Measurements from ENCODE around the gene SOX8. TPM values are rescaled to one million over a fixed set of nuclear protein-coding genes. Genes with fewer than 3 reads are reported as not detected.

SOX8 gene
- total and polyA plus RNA-seq, 7 experiments from 2014 or later: 0.07 to 5.4 (median 3.1) TPM

DNA sequence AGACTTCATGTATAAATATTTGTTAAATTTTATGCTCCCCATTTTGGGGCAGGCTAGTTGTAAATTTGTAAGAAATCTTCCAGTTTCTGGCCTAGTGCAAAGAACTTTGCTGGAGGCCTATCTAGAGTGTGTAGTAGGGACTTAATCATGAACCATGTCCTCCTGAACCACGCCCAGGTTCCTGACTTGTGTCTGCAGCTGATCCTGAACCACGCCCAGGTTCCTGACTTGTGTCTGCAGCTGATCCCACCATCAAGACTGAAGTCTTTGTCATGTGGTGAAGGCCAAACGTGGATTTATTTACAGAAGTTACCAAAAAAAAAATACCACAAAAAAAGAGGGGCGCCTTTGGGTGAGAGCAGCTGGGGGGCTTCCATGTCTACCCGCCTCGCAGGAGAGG lies 43.8 kb upstream of the SOX8 start:
- Histone ChIP-seq H3K27ac (ENCODE audit: low read depth, low read length) (no peak overlapping the region), H3K4me3 (ENCODE audit: low read length) (no peak overlapping the region), H3K27me3 (ENCODE audit: control insufficient read depth in 2 of 2, insufficient read depth in 2 of 2, low read length in 2 of 2) (no peaks in the 10 kb centered on the region), H3K9me3 (ENCODE audit: control insufficient read depth in 2 of 3, low read length in 3 of 3) (peaks cover 0 to 15% (median 0%) of the 10 kb centered on the region in 3 experiments), H3K4me1 (ENCODE audit: control insufficient read depth in 2 of 2, insufficient read depth in 2 of 2, low read length in 2 of 2) (no peaks in the 10 kb centered on the region), H3K36me3 (ENCODE audit: control insufficient read depth in 2 of 3, insufficient read depth in 3 of 3, low read length in 3 of 3) (peaks cover 0 to 41% (median 0%) of the 10 kb centered on the region in 3 experiments)
- ATAC-seq (no peak), DNase-seq (no peak)
- ChIA-PET CTCF (no interaction called here), POLR2A (no interaction called here)
- H3K9me3 Mint-ChIP-seq: peaks cover 0 to 21% (median 13%) of the 10 kb centered on the region in 11 donors
- no peak overlapping the region for H3K4me3 Mint-ChIP-seq
- H3K36me3 Mint-ChIP-seq: peaks cover 8 to 58% (median 24%) of the 10 kb centered on the region in 5 donors
- intact Hi-C loops (cut with micrococcal nuclease): no loop called here
- peak overlapping the region in 1 of 9 donors; percentile 43 for H3K27ac Mint-ChIP-seq
- H3K4me1 Mint-ChIP-seq: peaks cover 0 to 8% (median 0%) of the 10 kb centered on the region in 7 donors
- no peaks in the 10 kb centered on the region for H3K27me3 Mint-ChIP-seq

DNA sequence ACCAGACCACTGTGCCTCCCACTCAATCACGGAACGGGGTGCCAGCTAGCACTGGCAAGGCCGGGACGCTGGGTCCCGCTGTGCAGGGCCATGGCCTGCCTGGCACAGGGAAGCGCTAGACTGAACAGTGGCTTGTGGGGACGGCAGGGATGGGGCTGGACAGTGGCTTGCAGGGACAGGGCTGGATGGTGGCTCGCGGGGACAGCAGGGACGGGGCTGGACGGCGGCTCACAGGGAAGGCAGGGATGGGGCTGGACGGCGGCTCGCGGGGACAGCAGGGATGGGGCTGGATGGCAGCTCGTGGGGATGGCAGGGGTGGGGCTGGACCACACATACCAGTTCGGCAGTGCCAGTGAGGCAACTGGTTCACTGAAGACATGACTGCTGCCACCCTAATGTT lies 43.4 kb upstream of the SOX8 start:
- Histone ChIP-seq H3K4me3 (ENCODE audit: low read length) (no peak overlapping the region), H3K27ac (ENCODE audit: low read depth, low read length) (no peak overlapping the region), H3K36me3 (ENCODE audit: control insufficient read depth in 2 of 3, insufficient read depth in 3 of 3, low read length in 3 of 3) (peaks cover 0 to 39% (median 0%) of the 10 kb centered on the region in 3 experiments), H3K9me3 (ENCODE audit: control insufficient read depth in 2 of 3, low read length in 3 of 3) (peaks cover 0 to 18% (median 0%) of the 10 kb centered on the region in 3 experiments), H3K27me3 (ENCODE audit: control insufficient read depth in 2 of 2, insufficient read depth in 2 of 2, low read length in 2 of 2) (no peaks in the 10 kb centered on the region), H3K4me1 (ENCODE audit: control insufficient read depth in 2 of 2, insufficient read depth in 2 of 2, low read length in 2 of 2) (no peaks in the 10 kb centered on the region)
- DNase-seq: no peak
- Mint-ChIP-seq H3K9me3 (peaks cover 0 to 24% (median 15%) of the 10 kb centered on the region in 11 donors), H3K36me3 (peaks cover 8 to 56% (median 26%) of the 10 kb centered on the region in 5 donors), H3K27me3 (no peaks in the 10 kb centered on the region), H3K4me1 (peaks cover 0 to 8% (median 0%) of the 10 kb centered on the region in 7 donors), H3K27ac (peak overlapping the region in 1 of 9 donors; percentile 41), H3K4me3 (no peak overlapping the region)
- intact Hi-C loops (cut with micrococcal nuclease): no loop called here
- ChIA-PET CTCF (no interaction called here), POLR2A (no interaction called here)
- ATAC-seq: no peak

DNA sequence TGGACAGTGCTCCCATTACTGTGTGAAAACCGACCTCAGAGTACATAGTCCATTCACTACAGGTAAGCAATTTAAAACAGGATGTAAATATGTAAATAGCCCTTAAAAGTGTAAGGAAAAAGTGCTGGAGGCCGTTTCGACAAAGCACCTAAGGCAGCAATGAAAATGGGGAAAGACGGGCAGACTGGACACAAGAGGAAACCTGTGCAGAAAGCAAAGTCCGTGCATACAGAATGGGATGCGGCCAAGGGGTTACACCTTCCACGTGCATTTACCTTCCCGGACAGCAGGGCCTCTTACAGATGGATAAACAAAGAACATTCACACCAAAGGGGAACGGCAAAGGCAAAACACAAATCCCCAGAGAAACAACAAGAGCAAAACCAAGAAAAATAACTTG lies 42.8 kb upstream of the SOX8 start:
- H3K36me3 ChIP-seq (ENCODE audit: control insufficient read depth in 2 of 3, insufficient read depth in 3 of 3, low read length in 3 of 3): peaks cover 0 to 33% (median 0%) of the 10 kb centered on the region in 3 experiments
- DNase-seq: no peak
- CTCF ChIA-PET: no interaction called here
- Mint-ChIP-seq H3K4me3 (peak overlapping the region in 1 of 10 donors; percentile 20), H3K36me3 (peaks cover 9 to 55% (median 29%) of the 10 kb centered on the region in 5 donors), H3K27me3 (no peaks in the 10 kb centered on the region), H3K27ac (no peak overlapping the region), H3K9me3 (peaks cover 0 to 28% (median 17%) of the 10 kb centered on the region in 11 donors), H3K4me1 (peaks cover 0 to 8% (median 0%) of the 10 kb centered on the region in 7 donors)
- peaks cover 0 to 18% (median 0%) of the 10 kb centered on the region in 3 experiments for H3K9me3 ChIP-seq (ENCODE audit: control insufficient read depth in 2 of 3, low read length in 3 of 3)
- H3K27me3 ChIP-seq (ENCODE audit: control insufficient read depth in 2 of 2, insufficient read depth in 2 of 2, low read length in 2 of 2): no peaks in the 10 kb centered on the region
- H3K4me1 ChIP-seq (ENCODE audit: control insufficient read depth in 2 of 2, insufficient read depth in 2 of 2, low read length in 2 of 2): no peaks in the 10 kb centered on the region
- intact Hi-C loops (cut with micrococcal nuclease): no loop called here
- no peak overlapping the region for H3K4me3 ChIP-seq (ENCODE audit: low read length)
- POLR2A ChIA-PET: no interaction called here
- ATAC-seq: no peak
- H3K27ac ChIP-seq (ENCODE audit: low read depth, low read length): no peak overlapping the region

DNA sequence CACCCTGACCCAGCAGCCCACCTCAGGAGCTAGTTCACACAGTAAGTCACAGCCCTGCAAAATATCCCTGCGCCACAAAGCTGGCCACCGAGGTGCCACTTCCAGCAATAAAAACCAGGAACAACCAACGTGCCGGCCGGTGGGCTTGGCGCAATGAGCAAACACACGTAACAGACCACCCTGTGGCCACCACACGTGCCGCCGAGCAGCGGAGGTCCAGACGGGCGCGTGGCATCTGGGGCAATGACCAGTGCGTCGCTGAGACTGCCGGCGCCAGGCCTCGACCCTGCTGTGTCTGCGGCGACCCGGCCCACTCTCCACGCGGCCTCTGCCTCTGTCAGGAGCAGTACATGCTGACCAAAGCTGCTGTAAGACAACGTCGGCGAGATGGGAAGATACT lies 42.3 kb upstream of the SOX8 start:
- no peak for DNase-seq
- Mint-ChIP-seq H3K9me3 (peaks cover 0 to 33% (median 20%) of the 10 kb centered on the region in 11 donors), H3K4me1 (peaks cover 0 to 9% (median 0%) of the 10 kb centered on the region in 7 donors), H3K4me3 (no peak overlapping the region), H3K27ac (no peak overlapping the region), H3K27me3 (no peaks in the 10 kb centered on the region), H3K36me3 (peaks cover 11 to 57% (median 34%) of the 10 kb centered on the region in 5 donors)
- POLR2A ChIA-PET: no interaction called here
- H3K36me3 ChIP-seq (ENCODE audit: control insufficient read depth in 2 of 3, insufficient read depth in 3 of 3, low read length in 3 of 3): peaks cover 0 to 35% (median 0%) of the 10 kb centered on the region in 3 experiments
- no peak for ATAC-seq
- no peak overlapping the region for H3K4me3 ChIP-seq (ENCODE audit: low read length)
- CTCF ChIA-PET: no interaction called here
- no peaks in the 10 kb centered on the region for H3K4me1 ChIP-seq (ENCODE audit: control insufficient read depth in 2 of 2, insufficient read depth in 2 of 2, low read length in 2 of 2)
- no peaks in the 10 kb centered on the region for H3K27me3 ChIP-seq (ENCODE audit: control insufficient read depth in 2 of 2, insufficient read depth in 2 of 2, low read length in 2 of 2)
- no peak overlapping the region for H3K27ac ChIP-seq (ENCODE audit: low read depth, low read length)
- H3K9me3 ChIP-seq (ENCODE audit: control insufficient read depth in 2 of 3, low read length in 3 of 3): peaks cover 0 to 18% (median 0%) of the 10 kb centered on the region in 3 experiments
- intact Hi-C loops (cut with micrococcal nuclease): no loop called here

DNA sequence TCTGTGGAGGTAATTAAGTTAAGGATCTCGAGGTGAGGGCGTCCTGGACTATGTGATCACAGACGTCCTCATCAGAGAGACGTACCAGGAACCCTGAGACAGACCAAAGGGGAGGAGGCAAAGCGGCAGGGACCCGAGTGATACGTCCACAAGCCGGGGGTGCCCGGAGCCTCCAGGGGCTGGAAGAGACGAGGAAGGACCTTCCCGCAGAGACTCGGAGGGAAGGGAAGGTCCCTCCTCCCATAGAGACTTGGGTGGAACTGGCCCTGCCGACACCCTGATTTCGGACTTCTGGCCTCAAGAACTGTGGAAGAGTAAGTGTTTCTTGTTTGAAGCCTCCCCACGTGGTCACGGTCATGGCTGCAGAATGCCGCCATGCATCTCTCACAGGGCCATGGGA lies 41.6 kb upstream of the SOX8 start:
- Mint-ChIP-seq H3K4me3 (no peak overlapping the region), H3K9me3 (peaks cover 0 to 39% (median 20%) of the 10 kb centered on the region in 11 donors), H3K27ac (no peak overlapping the region), H3K36me3 (peaks cover 11 to 63% (median 39%) of the 10 kb centered on the region in 5 donors), H3K27me3 (no peaks in the 10 kb centered on the region), H3K4me1 (peaks cover 0 to 13% (median 0%) of the 10 kb centered on the region in 7 donors)
- CTCF ChIA-PET: no interaction called here
- H3K4me3 ChIP-seq (ENCODE audit: low read length): no peak overlapping the region
- intact Hi-C loops (cut with micrococcal nuclease): no loop called here
- no peaks in the 10 kb centered on the region for H3K4me1 ChIP-seq (ENCODE audit: control insufficient read depth in 2 of 2, insufficient read depth in 2 of 2, low read length in 2 of 2)
- peaks cover 0 to 18% (median 0%) of the 10 kb centered on the region in 3 experiments for H3K9me3 ChIP-seq (ENCODE audit: control insufficient read depth in 2 of 3, low read length in 3 of 3)
- no peaks in the 10 kb centered on the region for H3K27me3 ChIP-seq (ENCODE audit: control insufficient read depth in 2 of 2, insufficient read depth in 2 of 2, low read length in 2 of 2)
- no peak overlapping the region for H3K27ac ChIP-seq (ENCODE audit: low read depth, low read length)
- POLR2A ChIA-PET: no interaction called here
- ATAC-seq (no peak), DNase-seq (no peak)
- H3K36me3 ChIP-seq (ENCODE audit: control insufficient read depth in 2 of 3, insufficient read depth in 3 of 3, low read length in 3 of 3): peaks cover 0 to 39% (median 0%) of the 10 kb centered on the region in 3 experiments

DNA sequence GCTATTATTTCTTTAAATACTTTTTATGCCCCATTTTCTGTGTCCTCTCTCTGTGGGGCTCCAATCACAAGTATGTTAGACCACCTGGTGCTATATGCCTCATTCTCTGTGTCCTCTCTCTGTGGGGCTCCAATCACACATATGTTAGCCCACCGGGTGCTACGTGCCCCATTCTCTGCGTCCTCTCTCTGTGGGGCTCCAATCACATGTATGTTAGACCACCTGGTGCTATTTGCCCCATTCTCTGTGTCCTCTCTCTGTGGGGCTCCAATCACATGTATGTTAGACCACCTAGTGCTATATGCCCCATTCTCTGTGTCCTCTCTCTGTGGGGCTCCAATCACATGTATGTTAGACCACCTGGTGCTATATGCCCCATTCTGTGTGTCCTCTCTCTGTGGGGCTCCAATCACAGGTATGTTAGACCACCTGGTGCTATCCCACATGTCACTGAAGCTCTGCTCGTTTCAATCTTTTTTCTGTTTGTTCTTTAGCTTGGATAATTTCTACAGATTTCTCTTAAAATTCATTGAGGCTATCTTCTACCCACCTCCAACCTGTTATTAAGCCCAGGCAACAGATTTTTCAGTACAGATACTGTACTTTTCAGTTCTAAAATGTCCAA lies 39.0 kb upstream of the SOX8 start:
- Mint-ChIP-seq H3K4me3 (peak overlapping the region in 1 of 10 donors; percentile 21), H3K36me3 (peaks cover 11 to 83% (median 47%) of the 10 kb centered on the region in 5 donors), H3K9me3 (peaks cover 0 to 39% (median 20%) of the 10 kb centered on the region in 11 donors), H3K27me3 (no peaks in the 10 kb centered on the region), H3K4me1 (peaks cover 0 to 13% (median 0%) of the 10 kb centered on the region in 7 donors), H3K27ac (no peak overlapping the region)
- DNase-seq: no peak
- no peak for ATAC-seq
- Histone ChIP-seq H3K4me1 (ENCODE audit: control insufficient read depth in 2 of 2, insufficient read depth in 2 of 2, low read length in 2 of 2) (no peaks in the 10 kb centered on the region), H3K27ac (ENCODE audit: low read depth, low read length) (no peak overlapping the region), H3K4me3 (ENCODE audit: low read length) (no peak overlapping the region), H3K36me3 (ENCODE audit: control insufficient read depth in 2 of 3, insufficient read depth in 3 of 3, low read length in 3 of 3) (peaks cover 0 to 61% (median 9%) of the 10 kb centered on the region in 3 experiments), H3K27me3 (ENCODE audit: control insufficient read depth in 2 of 2, insufficient read depth in 2 of 2, low read length in 2 of 2) (no peaks in the 10 kb centered on the region), H3K9me3 (ENCODE audit: control insufficient read depth in 2 of 3, low read length in 3 of 3) (peaks cover 0 to 18% (median 0%) of the 10 kb centered on the region in 3 experiments)
- POLR2A ChIA-PET: no interaction called here
- CTCF ChIA-PET: interaction anchor here (0.6 to 1.3 kb wide), 2 partner anchors 113 to 114 kb away, joined by 4 to 5 read pairs; no protein-coding TSS in a partner anchor
- intact Hi-C loops (cut with micrococcal nuclease): no loop called here
